H1 (cell line): ENCODE results near the gene CABLES2. TPM values are rescaled to one million over a fixed set of nuclear protein-coding genes. Genes with fewer than 3 reads are reported as not detected.
A peak's percentile ranks its signal among the peaks of the same experiment; 100 is the strongest.

Source experiments
- CTCF ChIA-PET: fragments of 300-600 bp; sonication (Branson Sonifier 250); formaldehyde crosslinking; loops from one replicate; lab custom pipeline; 2021; ENCODE audit not compliant: partially characterized antibody; lab: Charles Lee
- POLR2A ChIA-PET: fragments of 300-600 bp; sonication (Branson Sonifier 250); formaldehyde crosslinking; loops from one replicate; lab custom pipeline; 2021; ENCODE audit warnings: inconsistent platforms; ENCODE audit not compliant: partially characterized antibody; lab: Charles Lee
- DNase-seq, 2 experiments: peaks; one replicate each; pipeline versions ENCODE4 v3.0.0 to v3.0.0-alpha.2; 2010 to 2022; ENCODE audit warnings: low spot score in 2 of 2, low read depth in 1 of 2, mixed read lengths in 1 of 2
- FAIRE-seq: peaks from 2 replicates; lab custom pipeline; 2011; peaks lifted over from hg19 to GRCh38; lab: Jason Lieb, UNC
- H2AFZ ChIP-seq: 2 replicates; pipeline ENCODE4 v1.8.1; 2012; ENCODE audit warnings: low read length, inconsistent platforms
- H2AK5ac ChIP-seq: 2 replicates; pipeline ENCODE4 v1.6.1; 2013; ENCODE audit warnings: low read depth, low read length
- H2BK120ac ChIP-seq: replicated peaks from 2 replicates; pipeline ENCODE3; 2013; ENCODE audit warnings: low read depth, low read length, inconsistent platforms
- H2BK12ac ChIP-seq: 2 replicates; pipeline ENCODE4 v1.6.1; 2013; ENCODE audit warnings: low read depth, low read length
- H2BK15ac ChIP-seq: 2 replicates; pipeline ENCODE4 v1.6.1; 2013; ENCODE audit warnings: low read length
- H2BK20ac ChIP-seq: 2 replicates; pipeline ENCODE4 v1.6.1; 2013; ENCODE audit warnings: low read length
- H2BK5ac ChIP-seq: 2 replicates; pipeline ENCODE4 v1.6.1; 2013; ENCODE audit warnings: low read depth, low read length
- H3K14ac ChIP-seq: 2 replicates; pipeline ENCODE4 v1.6.1; 2013; ENCODE audit warnings: inconsistent platforms; ENCODE audit not compliant: insufficient read length
- H3K18ac ChIP-seq: 2 replicates; pipeline ENCODE4 v1.6.1; 2013; ENCODE audit warnings: low read length; ENCODE audit errors: extremely low read depth
- H3K23ac ChIP-seq: 2 replicates; pipeline ENCODE4 v1.6.1; 2013; ENCODE audit warnings: inconsistent platforms; ENCODE audit not compliant: insufficient read length
- H3K23me2 ChIP-seq: 2 replicates; pipeline ENCODE4 v1.6.1; 2013; ENCODE audit warnings: low read depth, low read length
- H3K27ac ChIP-seq: 2 replicates; pipeline ENCODE4 v1.6.1; 2011; ENCODE audit warnings: low read depth, low read length, inconsistent platforms
- H3K27me3 ChIP-seq, 4 experiments: replicated peaks in 1 of 4; 1 replicate in 1 of 4; 2 replicates in 3 of 4; pipeline versions ENCODE4 v1.6.1 to v1.8.1; 2011 to 2013; ENCODE audit warnings: low read length in 3 of 4, mild to moderate bottlenecking in 3 of 4, inconsistent platforms in 2 of 4, mixed read lengths in 2 of 4, moderate library complexity in 1 of 4; ENCODE audit not compliant: control insufficient read depth in 3 of 4, insufficient read depth in 3 of 4; ENCODE audit errors: extremely low read depth in 1 of 4
- H3K36me3 ChIP-seq, 4 experiments: 2 replicates each; pipeline versions ENCODE4 v1.6.1 to v1.8.1; 2011 to 2013; ENCODE audit warnings: mild to moderate bottlenecking in 4 of 4, low read length in 3 of 4, moderate library complexity in 2 of 4, control low read depth in 1 of 4, inconsistent platforms in 1 of 4; ENCODE audit not compliant: insufficient read depth in 4 of 4, control insufficient read depth in 2 of 4
- H3K4ac ChIP-seq: replicated peaks from 2 replicates; pipeline ENCODE3; 2013; ENCODE audit warnings: low read length, low read depth, mixed read lengths, inconsistent platforms; ENCODE audit not compliant: insufficient read length
- H3K4me1 ChIP-seq, 4 experiments: replicated peaks in 1 of 4; 1 replicate in 1 of 4; 2 replicates in 3 of 4; pipeline versions ENCODE4 v1.6.1 to v1.8.1; 2011 to 2013; ENCODE audit warnings: low read length in 3 of 4, inconsistent platforms in 2 of 4, mixed read lengths in 1 of 4; ENCODE audit not compliant: insufficient read depth in 4 of 4, control insufficient read depth in 3 of 4
- H3K4me2 ChIP-seq, 2 experiments: 2 replicates each; pipeline versions ENCODE4 v1.6.1 to v1.8.1; 2011 to 2013; ENCODE audit warnings: low read depth in 2 of 2, low read length in 2 of 2, control low read depth in 1 of 2, inconsistent platforms in 1 of 2, mild to moderate bottlenecking in 1 of 2; ENCODE audit not compliant: insufficient read depth in 1 of 2
- H3K4me3 ChIP-seq, 4 experiments: fragments of 200-600, 300-600 bp in 1 of 4; sonication (generic), shearing (Covaris generic), sonication (Bioruptor Twin) in 1 of 4; 2 replicates each; pipeline versions ENCODE4 v1.5.1 to v1.8.1; 2011 to 2016; ENCODE audit warnings: low read length in 4 of 4, low read depth in 3 of 4, control low read depth in 2 of 4, inconsistent platforms in 2 of 4, mild to moderate bottlenecking in 2 of 4, mixed read lengths in 1 of 4, moderate library complexity in 1 of 4; ENCODE audit not compliant: insufficient read depth in 2 of 4; ENCODE audit errors: extremely low read depth in 1 of 4
- H3K56ac ChIP-seq: replicated peaks from 2 replicates; pipeline ENCODE3; 2013; ENCODE audit warnings: low read depth, mild to moderate bottlenecking, mixed read lengths, low read length, inconsistent platforms; ENCODE audit not compliant: insufficient read length
- H3K79me1 ChIP-seq: 2 replicates; pipeline ENCODE4 v1.6.1; 2013; ENCODE audit warnings: low read depth, low read length, control low read depth
- H3K79me2 ChIP-seq, 2 experiments: 2 replicates each; pipeline versions ENCODE4 v1.6.1 to v1.8.1; 2012 to 2013; ENCODE audit warnings: low read length in 2 of 2, mild to moderate bottlenecking in 2 of 2, inconsistent platforms in 1 of 2; ENCODE audit not compliant: insufficient read depth in 2 of 2, control insufficient read depth in 1 of 2
- H3K9ac ChIP-seq, 4 experiments: replicated peaks in 1 of 4; 1 replicate in 1 of 4; 2 replicates in 3 of 4; pipeline versions ENCODE4 v1.6.1 to v1.8.1; 2011 to 2013; ENCODE audit warnings: low read depth in 3 of 4, low read length in 3 of 4, control low read depth in 2 of 4, mild to moderate bottlenecking in 2 of 4, moderate library complexity in 2 of 4, inconsistent platforms in 1 of 4; ENCODE audit errors: extremely low read depth in 1 of 4
- H3K9me3 ChIP-seq, 2 experiments: 2 replicates each; pipeline versions ENCODE4 v1.6.1 to v1.8.1; 2012 to 2013; ENCODE audit warnings: mild to moderate bottlenecking in 2 of 2, moderate library complexity in 2 of 2, control low read depth in 1 of 2, inconsistent platforms in 1 of 2, low read depth in 1 of 2, low read length in 1 of 2, mixed read lengths in 1 of 2; ENCODE audit not compliant: insufficient read depth in 2 of 2
- H4K20me1 ChIP-seq, 2 experiments: replicated peaks in 1 of 2; 2 replicates each; pipeline versions ENCODE3 to v1.8.1; 2011 to 2013; ENCODE audit warnings: inconsistent platforms in 2 of 2, low read length in 2 of 2, mild to moderate bottlenecking in 1 of 2; ENCODE audit not compliant: insufficient read depth in 2 of 2, control insufficient read depth in 1 of 2
- H4K5ac ChIP-seq: 2 replicates; pipeline ENCODE4 v1.6.1; 2013; ENCODE audit warnings: low read length, low read depth, mixed read lengths, inconsistent platforms; ENCODE audit not compliant: insufficient read length
- H4K8ac ChIP-seq: 2 replicates; pipeline ENCODE4 v1.8.0; 2013; ENCODE audit warnings: mild to moderate bottlenecking, moderate library complexity, low read length, inconsistent platforms; ENCODE audit not compliant: insufficient read depth; ENCODE audit errors: extremely low read depth
- H4K91ac ChIP-seq: replicated peaks from 2 replicates; pipeline ENCODE3; 2013; ENCODE audit warnings: low read length, mixed read lengths, inconsistent platforms; ENCODE audit not compliant: insufficient read length
- EP300 ChIP-seq, 2 experiments: IDR thresholded peaks; 1 replicate in 1 of 2; 2 replicates in 1 of 2; pipeline ENCODE4 v1.6.1; 2011 to 2012; ENCODE audit warnings: low read depth in 2 of 2, low read length in 2 of 2, mild to moderate bottlenecking in 2 of 2, borderline replicate concordance in 1 of 2, inconsistent platforms in 1 of 2, moderate library complexity in 1 of 2
- JUND ChIP-seq: IDR thresholded peaks from 2 replicates; pipeline ENCODE4 v1.6.1; 2011; ENCODE audit warnings: mild to moderate bottlenecking, improper control_type of control experiment, low read length
- POLR2A ChIP-seq, 2 experiments: IDR thresholded peaks; 1 replicate in 1 of 2; 2 replicates in 1 of 2; pipeline ENCODE4 v1.6.1; 2011; ENCODE audit warnings: low read depth in 2 of 2, low read length in 2 of 2, mild to moderate bottlenecking in 2 of 2; ENCODE audit errors: control extremely low read depth in 1 of 2
- POLR2AphosphoS5 ChIP-seq: IDR thresholded peaks from 2 replicates; pipeline ENCODE4 v1.6.1; 2011; ENCODE audit warnings: low read depth, low read length
- POU5F1 ChIP-seq: IDR thresholded peaks from 2 replicates; pipeline ENCODE4 v1.6.1; 2011; ENCODE audit warnings: low read depth, mild to moderate bottlenecking, low read length, moderate library complexity
- RAD21 ChIP-seq, 2 experiments: IDR thresholded peaks in 1 of 2; conservative IDR thresholded peaks in 1 of 2; 2 replicates each; pipeline ENCODE4 v1.6.1; 2011; ENCODE audit warnings: low read depth in 2 of 2, low read length in 2 of 2, improper control_type of control experiment in 1 of 2, inconsistent platforms in 1 of 2, mild to moderate bottlenecking in 1 of 2, moderate library complexity in 1 of 2
- RBBP5 ChIP-seq: IDR thresholded peaks from 2 replicates; pipeline ENCODE4 v1.7.1; 2012; ENCODE audit warnings: low read depth, mild to moderate bottlenecking, inconsistent platforms, low read length, moderate library complexity, borderline replicate concordance
- SAP30 ChIP-seq: fragments of 300-600 bp; sonication (generic); IDR thresholded peaks from 2 replicates; pipeline ENCODE4 v1.7.1; 2012; ENCODE audit warnings: low read length, moderate library complexity, mild to moderate bottlenecking, inconsistent platforms; ENCODE audit not compliant: insufficient read depth, insufficient replicate concordance
- SP2 ChIP-seq: IDR thresholded peaks from 2 replicates; pipeline ENCODE4 v1.6.1; 2012; ENCODE audit warnings: mild to moderate bottlenecking, low read length, inconsistent platforms
- TAF1 ChIP-seq: IDR thresholded peaks from 2 replicates; pipeline ENCODE4 v1.6.1; 2011; ENCODE audit warnings: mild to moderate bottlenecking, low read depth, low read length
- TCF12 ChIP-seq: IDR thresholded peaks from 2 replicates; pipeline ENCODE4 v1.6.1; 2011; ENCODE audit warnings: low read depth, mild to moderate bottlenecking, low read length
- WGBS, 2 experiments: shearing (Covaris generic) in 1 of 2; methylation state at CpG; one replicate each; pipeline versions ENCODE4 v1.1.6 to v1.1.7; 2013 to 2015; ENCODE audit warnings: low lambda C conversion rate in 2 of 2, mixed read lengths in 2 of 2, inconsistent platforms in 1 of 2, low coverage in 1 of 2, missing lambda C conversion rate in 1 of 2; ENCODE audit not compliant: insufficient replicate concordance in 2 of 2, insufficient coverage in 1 of 2, insufficient read length in 1 of 2; ENCODE audit errors: extremely low coverage in 1 of 2, missing lambda C conversion rate in 1 of 2; 5-methylcytosine and 5-hydroxymethylcytosine counted together
- polyA plus RNA-seq, 7 experiments: library from polyadenylated mRNA; depleted of rRNA in 3 of 7; stranded (reverse) in 5 of 7; unstranded in 2 of 7; fragments of >200 nt in 5 of 7; fragments of 200-250 nt in 2 of 7; gene quantifications; 1 replicate in 5 of 7; 2 replicates in 1 of 7; 4 replicates in 1 of 7; pipeline versions ENCODE4 v1.2.1 to v1.2.3, GENCODE V29; 2011 to 2013; ENCODE audit warnings: missing spikeins in 2 of 7, mixed read lengths in 2 of 7
- total RNA-seq: library from RNA; stranded (reverse); fragmentation: NEBNext Ultra II Directional; extraction: Animal tissue kit (Norgen Biotek cat#: 25700); gene quantifications from 2 replicates; pipeline ENCODE4 v1.2.1, GENCODE V29; 2021
- TF ChIP-seq, protein P1 (sequence below): IDR thresholded peaks from 2 replicates; pipeline ENCODE4 v1.6.1; 2012; ENCODE audit warnings: low read length, inconsistent platforms

CABLES2 gene
- total and polyA plus RNA-seq, 2 of the 8 experiments (the other 6 are each of a cell fraction or from before 2014, with no cell fraction given), result 8.0 to 8.8 TPM

DNA sequence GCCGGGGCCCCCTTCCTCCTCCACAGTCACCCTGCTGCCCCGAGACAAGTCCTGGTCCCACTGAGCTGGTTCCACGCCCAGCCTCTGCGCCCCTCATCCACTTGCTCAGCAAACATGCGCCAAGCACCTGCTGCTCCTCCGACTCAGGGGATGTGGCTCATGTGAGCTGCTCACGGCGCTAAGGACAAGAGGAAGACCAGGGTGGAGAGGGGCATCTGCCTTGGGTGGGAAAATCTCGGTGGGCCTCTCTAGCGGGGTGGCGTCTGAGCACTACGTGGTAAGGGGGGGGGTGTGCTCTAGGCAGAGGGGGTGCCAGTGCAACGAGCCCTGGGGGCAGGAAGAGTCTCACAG is 44.5 kb downstream of the CABLES2 start:
- peaks cover 8% of the 10 kb centered on the region for H3K23me2 ChIP-seq
- H3K23ac ChIP-seq, result no peak overlapping the region
- H3K56ac ChIP-seq, result no peak overlapping the region
- H3K14ac ChIP-seq, result no peak overlapping the region
- H2BK120ac ChIP-seq, result peak overlapping the region; percentile 81
- peak overlapping the region; percentile 72 for H2AK5ac ChIP-seq
- H2BK5ac ChIP-seq, result peak overlapping the region; percentile 99
- H3K4me2 ChIP-seq, result peak overlapping the region; percentile 24 to 51; a peak in 3 of 4 replicates
- H2BK20ac ChIP-seq, result peak overlapping the region; percentile 100
- H3K4me3 ChIP-seq, result no peak overlapping the region; a peak in 1 of 8 replicates
- H4K91ac ChIP-seq, result peak overlapping the region; percentile 95
- H4K20me1 ChIP-seq, result peaks cover 7 to 15% of the 10 kb centered on the region in 2 experiments
- peak overlapping the region; percentile 82 for H4K8ac ChIP-seq
- H3K9me3 ChIP-seq, result no peaks in the 10 kb centered on the region
- no peak overlapping the region for H2AFZ ChIP-seq
- no peak overlapping the region for H3K4ac ChIP-seq
- H3K18ac ChIP-seq, result peak overlapping the region; percentile 99
- no peaks in the 10 kb centered on the region for H3K27me3 ChIP-seq
- H3K4me1 ChIP-seq, result peaks cover 10 to 70% (median 63%) of the 10 kb centered on the region in 4 experiments
- peak overlapping the region; percentile 100 for H2BK12ac ChIP-seq
- peak overlapping the region; percentile 92 for H3K27ac ChIP-seq
- peak overlapping the region; percentile 97; the same call in 1 of the 2 replicates for H2BK15ac ChIP-seq
- CTCF ChIA-PET, result interaction anchor here (0.6 to 10.9 kb wide), 8 partner anchors 9 to 1014 kb away, joined by 3 to 212 read pairs (median 4); partner anchors contain the start of gene RPS21
- H3K36me3 ChIP-seq, result peaks cover 0 to 19% (median 2%) of the 10 kb centered on the region in 4 experiments; a peak in 3 of 8 replicates
- FAIRE-seq, result no peak
- H4K5ac ChIP-seq, result peak overlapping the region; percentile 70
- POLR2A ChIA-PET, result interaction anchor here (0.7 to 12.6 kb wide), 9 partner anchors 8 to 58 kb away, joined by 3 to 213 read pairs (median 29); partner anchors contain the start of genes ADRM1 and RPS21
- DNase-seq, result no peak
- H3K79me1 ChIP-seq, result peaks cover 21% of the 10 kb centered on the region
- WGBS, 2 experiments, result 82% methylated on average over 13 of the region's 13 CpGs; no CpG with 5 or more reads in 1 of the 2 experiments
- peak overlapping the region in 2 of 4 experiments; percentile 62 to 65; a peak in 4 of 7 replicates for H3K9ac ChIP-seq
- H3K79me2 ChIP-seq, result peaks cover 13 to 73% of the 10 kb centered on the region in 2 experiments; a peak in 3 of 4 replicates
- TF ChIP-seq SP2 (no peak), POLR2A (IDR thresholded peaks at IDR 0.05; ENCODE audit: control extremely low read depth in 1 of 2, low read depth in 2 of 2, low read length in 2 of 2) (no peak), TAF1 (no peak), POU5F1 (no peak), RBBP5 (no peak), SAP30 (no peak), POLR2AphosphoS5 (no peak), RAD21 (IDR thresholded peaks at IDR 0.05 in 1 of 2, conservative IDR thresholded peaks at IDR 0.05 in 1 of 2; ENCODE audit: low read depth in 2 of 2, low read length in 2 of 2) (no peak), TCF12 (no peak), EP300 (IDR thresholded peaks at IDR 0.05; ENCODE audit: borderline replicate concordance in 1 of 2, low read depth in 2 of 2, low read length in 2 of 2) (no peak), JUND (no peak)
- TF ChIP-seq, protein P1, sequence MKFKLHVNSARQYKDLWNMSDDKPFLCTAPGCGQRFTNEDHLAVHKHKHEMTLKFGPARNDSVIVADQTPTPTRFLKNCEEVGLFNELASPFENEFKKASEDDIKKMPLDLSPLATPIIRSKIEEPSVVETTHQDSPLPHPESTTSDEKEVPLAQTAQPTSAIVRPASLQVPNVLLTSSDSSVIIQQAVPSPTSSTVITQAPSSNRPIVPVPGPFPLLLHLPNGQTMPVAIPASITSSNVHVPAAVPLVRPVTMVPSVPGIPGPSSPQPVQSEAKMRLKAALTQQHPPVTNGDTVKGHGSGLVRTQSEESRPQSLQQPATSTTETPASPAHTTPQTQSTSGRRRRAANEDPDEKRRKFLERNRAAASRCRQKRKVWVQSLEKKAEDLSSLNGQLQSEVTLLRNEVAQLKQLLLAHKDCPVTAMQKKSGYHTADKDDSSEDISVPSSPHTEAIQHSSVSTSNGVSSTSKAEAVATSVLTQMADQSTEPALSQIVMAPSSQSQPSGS, result no peak
